WTC11 (cell line): ENCODE results near the gene SEMA6B. TPM values are rescaled to one million over a fixed set of nuclear protein-coding genes. Genes with fewer than 3 reads are reported as not detected.
"Not testable (repeated sequence)": the region's sequence is repeated elsewhere in the genome, so short reads cannot be mapped to it uniquely, and the experiment has no call there.

Source experiments
- ATAC-seq: fragments of 200-7000 bp; cut with Tn5 transposase; 2 replicates; pipeline ENCODE4 v1.10.0; 2021; ENCODE audit warnings: mild to moderate bottlenecking, moderate library complexity
- CTCF ChIA-PET: fragments of 300-600 bp; sonication (Branson Sonifier 250); formaldehyde crosslinking; loops from one replicate; lab custom pipeline; 2021; ENCODE audit warnings: antibody characterized with exemption; lab: Charles Lee
- POLR2A ChIA-PET: fragments of 350-600 bp; sonication (Branson Sonifier 250); formaldehyde crosslinking; loops from one replicate; lab custom pipeline; 2021; ENCODE audit warnings: antibody characterized with exemption; lab: Charles Lee
- DNase-seq: peaks from one replicate; pipeline ENCODE4 v3.0.0; 2021; ENCODE audit warnings: low spot score
- H3K27ac Mint-ChIP-seq: 2 replicates; pipeline ENCODE4 v1.8.0; 2021; ENCODE audit warnings: mixed read lengths
- H3K27me3 Mint-ChIP-seq: 2 replicates; pipeline ENCODE4 v1.8.0; 2021; ENCODE audit warnings: low read depth, mild to moderate bottlenecking, moderate library complexity, mixed read lengths
- H3K36me3 Mint-ChIP-seq: 2 replicates; pipeline ENCODE4 v1.8.0; 2021; ENCODE audit warnings: mixed read lengths
- H3K4me1 Mint-ChIP-seq: 2 replicates; pipeline ENCODE4 v1.8.0; 2022; ENCODE audit warnings: mixed read lengths
- H3K4me3 Mint-ChIP-seq: 2 replicates; pipeline ENCODE4 v1.8.0; 2021; ENCODE audit warnings: mild to moderate bottlenecking, moderate library complexity, mixed read lengths
- H3K9me3 Mint-ChIP-seq: 2 replicates; pipeline ENCODE4 v1.8.0; 2021; ENCODE audit warnings: mixed read lengths
- KAT7 ChIP-seq: sonication (generic); formaldehyde crosslinking; IDR thresholded peaks from 2 replicates; pipeline ENCODE4 v1.8.1; 2023; ENCODE audit warnings: missing genetic modification reagents, mild to moderate bottlenecking, borderline replicate concordance
- NFATC4 ChIP-seq: fragments of 250-450 bp; sonication (Bioruptor Pico); IDR thresholded peaks from 2 replicates; pipeline ENCODE4 v1.9.0; 2021; ENCODE audit warnings: mild to moderate bottlenecking
- SMAD3 ChIP-seq: sonication (generic); formaldehyde crosslinking; IDR thresholded peaks from 2 replicates; pipeline ENCODE4 v1.8.0; 2022; ENCODE audit warnings: missing genetic modification reagents, mild to moderate bottlenecking, borderline replicate concordance
- SP1 ChIP-seq: sonication (generic); formaldehyde crosslinking; conservative IDR thresholded peaks from 2 replicates; pipeline ENCODE4 v1.8.1; 2022; ENCODE audit warnings: missing genetic modification reagents
- ZNF219 ChIP-seq: sonication (generic); formaldehyde crosslinking; IDR thresholded peaks from 2 replicates; pipeline ENCODE4 v1.8.0; 2023; ENCODE audit warnings: missing genetic modification reagents, mild to moderate bottlenecking, borderline replicate concordance
- ZNF423 ChIP-seq: fragments of 250-450 bp; sonication (Bioruptor Pico); IDR thresholded peaks from 2 replicates; pipeline ENCODE4 v2.1.2; 2022; ENCODE audit warnings: mild to moderate bottlenecking, moderate library complexity
- total RNA-seq: library from RNA; stranded (reverse); gene quantifications from 3 replicates; pipeline ENCODE4 v1.2.3, GENCODE V29; 2021
- TF ChIP-seq, protein P1 (sequence below): fragments of 250-450 bp; sonication (Bioruptor Pico); IDR thresholded peaks from 2 replicates; pipeline ENCODE4 v1.9.0; 2021; ENCODE audit warnings: moderate library complexity, mild to moderate bottlenecking, inconsistent platforms, borderline replicate concordance
- TF ChIP-seq, protein P2 (sequence below): sonication (generic); formaldehyde crosslinking; conservative IDR thresholded peaks from 2 replicates; pipeline ENCODE4 v1.8.1; 2022; ENCODE audit warnings: mild to moderate bottlenecking, missing genetic modification reagents
- TF ChIP-seq, protein P3 (sequence below): sonication (generic); formaldehyde crosslinking; IDR thresholded peaks from 2 replicates; pipeline ENCODE4 v1.8.1; 2023; ENCODE audit warnings: mild to moderate bottlenecking, missing genetic modification reagents, moderate library complexity
- TF ChIP-seq, protein P4 (sequence below): sonication (generic); formaldehyde crosslinking; IDR thresholded peaks from 2 replicates; pipeline ENCODE4 v1.8.0; 2023; ENCODE audit warnings: mild to moderate bottlenecking, missing genetic modification reagents
- TF ChIP-seq, protein P5 (sequence below): sonication (generic); formaldehyde crosslinking; IDR thresholded peaks from 2 replicates; pipeline ENCODE4 v1.8.1; 2023; ENCODE audit warnings: mild to moderate bottlenecking, missing genetic modification reagents, borderline replicate concordance
- TF ChIP-seq, protein P6 (sequence below): sonication (generic); formaldehyde crosslinking; IDR thresholded peaks from 2 replicates; pipeline ENCODE4 v1.8.1; 2023; ENCODE audit warnings: mild to moderate bottlenecking, missing genetic modification reagents

Gene SEMA6B
- total RNA-seq, 1 experiment from 2014 or later: 45.1 TPM

DNA sequence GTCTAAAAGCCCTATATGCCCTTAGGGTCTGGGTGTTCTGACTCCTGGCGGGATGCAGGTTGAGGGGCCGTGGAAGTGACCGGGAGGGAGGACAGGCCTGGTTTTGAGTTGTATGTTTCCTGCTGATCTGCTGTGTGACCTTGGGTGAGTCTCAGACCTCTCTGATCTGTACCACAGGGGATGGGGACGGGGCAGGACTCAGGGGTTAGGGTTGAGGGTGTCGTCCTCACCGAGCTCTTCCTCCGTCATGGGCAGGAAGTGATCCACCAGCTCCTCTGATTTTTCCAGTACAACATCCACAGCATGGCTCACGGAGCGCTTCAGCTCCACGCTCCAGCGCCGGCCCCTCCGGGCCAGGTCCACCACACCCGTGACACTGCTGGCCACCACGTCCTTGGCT is 30.6 kb downstream of the SEMA6B start (continued):
- TF ChIP-seq NFATC4 (CRISPR knock-in tag) (no peak), SMAD3 (no peak), KAT7 (CRISPR knock-in tag) (no peak), ZNF219 (no peak)
- TF ChIP-seq, protein P1, sequence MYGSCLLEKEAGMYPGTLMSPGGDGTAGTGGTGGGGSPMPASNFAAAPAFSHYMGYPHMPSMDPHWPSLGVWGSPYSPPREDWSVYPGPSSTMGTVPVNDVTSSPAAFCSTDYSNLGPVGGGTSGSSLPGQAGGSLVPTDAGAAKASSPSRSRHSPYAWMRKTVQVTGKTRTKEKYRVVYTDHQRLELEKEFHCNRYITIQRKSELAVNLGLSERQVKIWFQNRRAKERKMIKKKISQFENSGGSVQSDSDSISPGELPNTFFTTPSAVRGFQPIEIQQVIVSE (CRISPR knock-in tag): no peak

DNA sequence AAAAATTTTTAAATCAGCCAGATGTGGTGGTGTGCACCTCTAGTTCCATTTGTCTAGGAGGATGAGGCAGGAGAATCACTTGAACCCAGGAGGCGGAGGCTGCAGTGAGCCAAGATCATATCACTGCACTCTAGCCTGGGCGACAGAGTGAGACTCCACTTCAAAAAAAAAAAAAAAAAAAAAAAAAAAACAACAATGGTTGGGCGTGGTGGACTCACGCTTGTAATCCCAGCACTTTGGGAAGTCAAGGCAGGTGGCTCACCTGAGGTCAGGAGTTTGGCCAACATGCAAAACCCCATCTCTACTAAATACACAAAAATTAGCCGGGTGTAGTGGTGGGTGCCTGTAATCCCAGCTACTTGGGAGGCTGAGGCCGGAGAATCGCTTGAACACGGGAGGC is 32.1 kb downstream of the SEMA6B start:
- H3K4me3 Mint-ChIP-seq, POLR2A ChIA-PET, H3K9me3 Mint-ChIP-seq, ATAC-seq, H3K27ac Mint-ChIP-seq, DNase-seq, H3K36me3 Mint-ChIP-seq, H3K4me1 Mint-ChIP-seq: not testable (repeated sequence)
- CTCF ChIA-PET: interaction anchor here (5.5 to 5.9 kb wide), 2 partner anchors 11 to 110 kb away, joined by 63 to 85 read pairs; partner anchors contain the start of gene PLIN4
- H3K27me3 Mint-ChIP-seq: peaks cover 28% of the 10 kb centered on the region

DNA sequence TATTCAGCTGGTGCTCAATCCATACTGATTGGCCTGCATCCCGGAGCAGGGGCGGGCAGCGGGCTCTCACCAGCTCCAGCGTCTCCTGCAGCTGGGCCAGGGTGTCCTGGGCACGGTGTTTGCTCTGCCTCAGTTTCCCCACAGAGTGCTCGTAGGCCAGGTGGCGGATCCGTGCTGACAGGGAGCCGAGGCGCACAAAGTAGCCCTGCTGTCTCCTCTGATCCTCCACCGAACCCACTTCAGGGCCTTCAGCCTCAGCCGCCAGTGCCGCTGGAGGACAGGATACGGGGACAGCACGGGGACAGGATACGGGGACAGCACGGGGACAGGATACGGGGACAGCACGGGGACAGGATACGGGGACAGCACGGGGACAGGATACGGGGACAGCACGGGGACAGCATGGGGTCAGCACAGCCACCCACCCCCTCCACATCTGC is 33.9 kb downstream of the SEMA6B start:
- no peaks in the 10 kb centered on the region for H3K9me3 Mint-ChIP-seq
- CTCF ChIA-PET: interaction anchor here (0.5 to 5.9 kb wide), 62 partner anchors 10 to 805 kb away, joined by 3 to 285 read pairs (median 5); partner anchors contain the start of genes CHAF1A, FEM1A, HDGFL2 and LRG1
- TF ChIP-seq ZNF423 (CRISPR knock-in tag) (no peak), SP1 (CRISPR knock-in tag) (no peak)
- TF ChIP-seq, protein P2, sequence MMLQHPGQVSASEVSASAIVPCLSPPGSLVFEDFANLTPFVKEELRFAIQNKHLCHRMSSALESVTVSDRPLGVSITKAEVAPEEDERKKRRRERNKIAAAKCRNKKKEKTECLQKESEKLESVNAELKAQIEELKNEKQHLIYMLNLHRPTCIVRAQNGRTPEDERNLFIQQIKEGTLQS: no peak
- TF ChIP-seq, protein P3, sequence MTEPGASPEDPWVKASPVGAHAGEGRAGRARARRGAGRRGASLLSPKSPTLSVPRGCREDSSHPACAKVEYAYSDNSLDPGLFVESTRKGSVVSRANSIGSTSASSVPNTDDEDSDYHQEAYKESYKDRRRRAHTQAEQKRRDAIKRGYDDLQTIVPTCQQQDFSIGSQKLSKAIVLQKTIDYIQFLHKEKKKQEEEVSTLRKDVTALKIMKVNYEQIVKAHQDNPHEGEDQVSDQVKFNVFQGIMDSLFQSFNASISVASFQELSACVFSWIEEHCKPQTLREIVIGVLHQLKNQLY (CRISPR knock-in tag): no peak
- TF ChIP-seq, protein P4, sequence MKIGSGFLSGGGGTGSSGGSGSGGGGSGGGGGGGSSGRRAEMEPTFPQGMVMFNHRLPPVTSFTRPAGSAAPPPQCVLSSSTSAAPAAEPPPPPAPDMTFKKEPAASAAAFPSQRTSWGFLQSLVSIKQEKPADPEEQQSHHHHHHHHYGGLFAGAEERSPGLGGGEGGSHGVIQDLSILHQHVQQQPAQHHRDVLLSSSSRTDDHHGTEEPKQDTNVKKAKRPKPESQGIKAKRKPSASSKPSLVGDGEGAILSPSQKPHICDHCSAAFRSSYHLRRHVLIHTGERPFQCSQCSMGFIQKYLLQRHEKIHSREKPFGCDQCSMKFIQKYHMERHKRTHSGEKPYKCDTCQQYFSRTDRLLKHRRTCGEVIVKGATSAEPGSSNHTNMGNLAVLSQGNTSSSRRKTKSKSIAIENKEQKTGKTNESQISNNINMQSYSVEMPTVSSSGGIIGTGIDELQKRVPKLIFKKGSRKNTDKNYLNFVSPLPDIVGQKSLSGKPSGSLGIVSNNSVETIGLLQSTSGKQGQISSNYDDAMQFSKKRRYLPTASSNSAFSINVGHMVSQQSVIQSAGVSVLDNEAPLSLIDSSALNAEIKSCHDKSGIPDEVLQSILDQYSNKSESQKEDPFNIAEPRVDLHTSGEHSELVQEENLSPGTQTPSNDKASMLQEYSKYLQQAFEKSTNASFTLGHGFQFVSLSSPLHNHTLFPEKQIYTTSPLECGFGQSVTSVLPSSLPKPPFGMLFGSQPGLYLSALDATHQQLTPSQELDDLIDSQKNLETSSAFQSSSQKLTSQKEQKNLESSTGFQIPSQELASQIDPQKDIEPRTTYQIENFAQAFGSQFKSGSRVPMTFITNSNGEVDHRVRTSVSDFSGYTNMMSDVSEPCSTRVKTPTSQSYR (CRISPR knock-in tag): no peak
- TF ChIP-seq, protein P5, sequence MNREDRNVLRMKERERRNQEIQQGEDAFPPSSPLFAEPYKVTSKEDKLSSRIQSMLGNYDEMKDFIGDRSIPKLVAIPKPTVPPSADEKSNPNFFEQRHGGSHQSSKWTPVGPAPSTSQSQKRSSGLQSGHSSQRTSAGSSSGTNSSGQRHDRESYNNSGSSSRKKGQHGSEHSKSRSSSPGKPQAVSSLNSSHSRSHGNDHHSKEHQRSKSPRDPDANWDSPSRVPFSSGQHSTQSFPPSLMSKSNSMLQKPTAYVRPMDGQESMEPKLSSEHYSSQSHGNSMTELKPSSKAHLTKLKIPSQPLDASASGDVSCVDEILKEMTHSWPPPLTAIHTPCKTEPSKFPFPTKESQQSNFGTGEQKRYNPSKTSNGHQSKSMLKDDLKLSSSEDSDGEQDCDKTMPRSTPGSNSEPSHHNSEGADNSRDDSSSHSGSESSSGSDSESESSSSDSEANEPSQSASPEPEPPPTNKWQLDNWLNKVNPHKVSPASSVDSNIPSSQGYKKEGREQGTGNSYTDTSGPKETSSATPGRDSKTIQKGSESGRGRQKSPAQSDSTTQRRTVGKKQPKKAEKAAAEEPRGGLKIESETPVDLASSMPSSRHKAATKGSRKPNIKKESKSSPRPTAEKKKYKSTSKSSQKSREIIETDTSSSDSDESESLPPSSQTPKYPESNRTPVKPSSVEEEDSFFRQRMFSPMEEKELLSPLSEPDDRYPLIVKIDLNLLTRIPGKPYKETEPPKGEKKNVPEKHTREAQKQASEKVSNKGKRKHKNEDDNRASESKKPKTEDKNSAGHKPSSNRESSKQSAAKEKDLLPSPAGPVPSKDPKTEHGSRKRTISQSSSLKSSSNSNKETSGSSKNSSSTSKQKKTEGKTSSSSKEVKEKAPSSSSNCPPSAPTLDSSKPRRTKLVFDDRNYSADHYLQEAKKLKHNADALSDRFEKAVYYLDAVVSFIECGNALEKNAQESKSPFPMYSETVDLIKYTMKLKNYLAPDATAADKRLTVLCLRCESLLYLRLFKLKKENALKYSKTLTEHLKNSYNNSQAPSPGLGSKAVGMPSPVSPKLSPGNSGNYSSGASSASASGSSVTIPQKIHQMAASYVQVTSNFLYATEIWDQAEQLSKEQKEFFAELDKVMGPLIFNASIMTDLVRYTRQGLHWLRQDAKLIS: no peak
- TF ChIP-seq, protein P6, sequence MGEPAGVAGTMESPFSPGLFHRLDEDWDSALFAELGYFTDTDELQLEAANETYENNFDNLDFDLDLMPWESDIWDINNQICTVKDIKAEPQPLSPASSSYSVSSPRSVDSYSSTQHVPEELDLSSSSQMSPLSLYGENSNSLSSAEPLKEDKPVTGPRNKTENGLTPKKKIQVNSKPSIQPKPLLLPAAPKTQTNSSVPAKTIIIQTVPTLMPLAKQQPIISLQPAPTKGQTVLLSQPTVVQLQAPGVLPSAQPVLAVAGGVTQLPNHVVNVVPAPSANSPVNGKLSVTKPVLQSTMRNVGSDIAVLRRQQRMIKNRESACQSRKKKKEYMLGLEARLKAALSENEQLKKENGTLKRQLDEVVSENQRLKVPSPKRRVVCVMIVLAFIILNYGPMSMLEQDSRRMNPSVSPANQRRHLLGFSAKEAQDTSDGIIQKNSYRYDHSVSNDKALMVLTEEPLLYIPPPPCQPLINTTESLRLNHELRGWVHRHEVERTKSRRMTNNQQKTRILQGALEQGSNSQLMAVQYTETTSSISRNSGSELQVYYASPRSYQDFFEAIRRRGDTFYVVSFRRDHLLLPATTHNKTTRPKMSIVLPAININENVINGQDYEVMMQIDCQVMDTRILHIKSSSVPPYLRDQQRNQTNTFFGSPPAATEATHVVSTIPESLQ (CRISPR knock-in tag): no peak
- H3K4me3 Mint-ChIP-seq: no peak overlapping the region
- no peaks in the 10 kb centered on the region for H3K36me3 Mint-ChIP-seq
- DNase-seq (no peak), ATAC-seq (no peak)
- H3K27me3 Mint-ChIP-seq: peaks cover 33% of the 10 kb centered on the region
- no peak overlapping the region for H3K27ac Mint-ChIP-seq
- POLR2A ChIA-PET: interaction anchor here (1.0 kb wide), 1 partner anchor 9 kb away, joined by 9 read pairs; the partner anchor contains the start of gene PLIN5
- no peaks in the 10 kb centered on the region for H3K4me1 Mint-ChIP-seq
